GM12891 (cell line): Measurements from ENCODE around the gene KIAA0825.

Source experiments
- DNase-seq: peaks from one replicate; pipeline ENCODE4 v3.0.0; 2011; ENCODE audit warnings: low spot score; ENCODE audit not compliant: insufficient read length
- FAIRE-seq: peaks from 2 replicates; lab custom pipeline; 2011; peaks lifted over from hg19 to GRCh38; lab: Jason Lieb, UNC
- PAX5 ChIP-seq: IDR thresholded peaks from 2 replicates; pipeline ENCODE4 v1.6.1; 2011; ENCODE audit warnings: low read length, moderate library complexity, mild to moderate bottlenecking; ENCODE audit not compliant: insufficient read depth, severe bottlenecking
- POLR2A ChIP-seq: IDR thresholded peaks from 2 replicates; pipeline ENCODE4 v1.6.1; 2011; ENCODE audit warnings: low read depth, low read length, control low read depth
- POLR2AphosphoS5 ChIP-seq: IDR thresholded peaks from 2 replicates; pipeline ENCODE4 v1.6.1; 2011; ENCODE audit warnings: low read depth, low read length, control low read depth
- POU2F2 ChIP-seq: IDR thresholded peaks from 2 replicates; pipeline ENCODE4 v1.6.1; 2011; ENCODE audit warnings: low read depth, mild to moderate bottlenecking, control low read depth, low read length, moderate library complexity
- SPI1 ChIP-seq: IDR thresholded peaks from 2 replicates; pipeline ENCODE4 v1.6.1; 2011; ENCODE audit warnings: low read depth, low read length, control low read depth
- TAF1 ChIP-seq: IDR thresholded peaks from 2 replicates; pipeline ENCODE4 v1.6.1; 2011; ENCODE audit warnings: low read depth, low read length, control low read depth

KIAA0825 gene

DNA sequence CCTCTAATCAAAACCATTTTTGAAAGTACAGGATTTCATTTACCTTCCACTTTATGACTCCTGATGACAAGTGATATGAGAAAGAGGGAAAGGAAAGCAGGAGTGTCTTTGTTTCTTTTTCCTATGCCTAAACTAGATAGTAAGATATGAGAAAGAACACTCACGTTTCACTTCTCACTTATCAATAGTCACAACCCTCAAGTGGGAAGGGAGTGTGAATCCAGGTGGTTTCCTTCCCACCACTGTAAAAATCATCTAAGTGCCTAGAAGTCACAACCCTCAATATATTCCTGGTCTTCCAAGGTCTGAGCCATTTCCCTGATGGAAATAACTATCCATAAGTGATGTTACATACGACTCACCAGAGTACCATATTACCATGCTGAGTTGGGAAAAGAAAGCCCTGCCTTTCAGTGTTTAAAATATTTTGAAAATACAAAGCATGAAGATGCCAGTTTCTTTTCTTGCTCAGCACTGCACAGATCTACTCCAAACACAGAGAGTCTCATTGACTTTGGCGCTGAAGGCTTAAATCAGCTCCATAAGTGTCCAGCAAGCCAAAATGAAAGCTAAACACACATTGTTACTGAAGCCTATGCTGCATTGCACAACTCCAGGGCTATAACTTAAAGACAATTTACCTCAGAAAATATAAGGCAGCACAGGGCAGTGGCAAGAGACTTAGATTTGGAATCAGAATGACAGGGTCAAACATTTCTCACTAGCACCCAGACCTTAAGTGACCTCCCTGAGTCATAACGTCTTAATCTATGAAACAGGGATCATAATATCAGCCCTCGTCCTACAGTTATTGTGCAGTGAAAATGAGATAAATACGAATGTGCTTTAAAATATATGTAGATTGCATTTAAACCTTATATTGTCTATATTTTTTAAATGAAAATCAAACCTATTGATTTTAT, 301.2 kb downstream of the KIAA0825 start:
- FAIRE-seq (no peak), DNase-seq (no peak)
- no peak for TF ChIP-seq POU2F2
- TF ChIP-seq TAF1 = no peak
- TF ChIP-seq POLR2AphosphoS5 = no peak
- TF ChIP-seq POLR2A = no peak
- no peak for TF ChIP-seq SPI1
- TF ChIP-seq PAX5 = no peak

DNA sequence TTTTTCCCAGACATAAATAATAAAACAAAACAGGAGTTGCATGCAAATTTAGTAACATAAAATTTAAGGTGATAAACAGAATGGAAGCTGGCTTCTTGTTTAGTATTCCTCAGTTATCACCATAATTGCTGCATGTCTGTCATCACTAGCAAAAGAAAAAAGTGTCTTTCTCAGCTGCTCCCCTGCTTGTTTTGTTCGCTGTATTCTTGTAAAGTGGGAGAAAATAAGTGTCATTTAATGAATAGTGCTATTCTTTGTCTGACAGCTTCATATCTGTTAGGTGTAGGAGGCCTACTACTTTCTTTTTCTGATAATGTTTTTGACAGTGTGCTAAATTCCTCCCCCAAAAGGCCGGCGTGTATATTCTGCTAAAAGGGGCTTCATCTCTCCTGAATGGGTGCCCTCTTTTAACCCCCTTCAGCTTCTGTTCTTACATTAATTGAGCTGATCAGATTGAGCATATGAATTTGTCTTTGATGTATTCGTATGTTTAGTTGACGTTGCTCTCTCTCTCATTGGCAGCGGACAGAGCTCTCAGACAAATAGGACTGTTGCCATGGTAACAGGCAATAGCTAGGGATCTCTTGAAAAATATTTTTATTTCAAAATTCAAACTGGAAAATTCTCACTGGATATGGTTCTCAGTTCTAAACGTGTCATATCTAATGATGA, 303.8 kb downstream of the KIAA0825 start:
- DNase-seq (no peak), FAIRE-seq (no peak)
- TF ChIP-seq POU2F2 (no peak), POLR2A (no peak), PAX5 (no peak), SPI1 (no peak), TAF1 (no peak), POLR2AphosphoS5 (no peak)

DNA sequence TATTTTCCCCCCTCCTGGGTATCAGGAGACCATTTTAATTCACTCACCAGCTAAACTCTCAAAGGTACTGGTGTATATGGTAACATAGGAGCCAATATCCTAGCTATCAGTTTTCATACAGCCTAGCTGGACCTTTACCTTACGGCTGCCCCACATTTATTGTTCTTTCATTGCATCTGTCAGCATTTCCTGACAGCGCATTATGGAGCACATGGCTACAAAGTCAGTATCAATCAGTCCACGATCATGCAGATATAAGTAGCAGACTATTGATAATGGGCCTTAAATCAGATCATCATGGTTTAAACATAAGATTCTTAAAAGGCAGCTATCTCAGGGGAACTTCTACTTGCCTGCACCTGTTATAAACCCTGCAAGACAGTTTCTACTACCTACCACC, 304.7 kb downstream of the KIAA0825 start:
- TF ChIP-seq POLR2A (no peak), POU2F2 (no peak), PAX5 (no peak), SPI1 (no peak), TAF1 (no peak), POLR2AphosphoS5 (no peak)
- no peak for FAIRE-seq

DNA sequence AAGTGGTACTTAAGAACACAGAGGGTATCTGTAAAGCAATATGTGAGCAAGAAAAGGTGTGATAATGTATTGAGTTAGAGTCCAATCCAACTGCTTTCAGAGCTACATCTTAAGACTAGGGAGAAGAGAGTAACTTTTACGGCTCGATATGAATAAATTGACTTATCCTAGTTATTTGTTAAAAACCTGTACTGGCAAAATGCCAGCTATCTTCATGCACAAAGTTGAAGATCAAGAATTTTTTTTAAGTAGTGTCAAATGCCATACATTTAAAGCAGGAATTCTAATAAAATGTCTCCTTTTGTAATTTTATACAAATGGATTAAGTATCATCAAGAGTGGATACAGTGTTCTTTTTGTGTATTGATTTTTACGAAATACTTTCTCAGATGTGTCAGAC, 305.2 kb downstream of the KIAA0825 start:
- FAIRE-seq = no peak
- TF ChIP-seq SPI1 = no peak
- TF ChIP-seq PAX5 = no peak
- TF ChIP-seq POLR2AphosphoS5 = no peak
- no peak for TF ChIP-seq TAF1
- TF ChIP-seq POU2F2 = no peak
- TF ChIP-seq POLR2A = no peak
- DNase-seq = no peak

More for the DNA sequence above, 304.7 kb downstream of the KIAA0825 start:
- no peak for DNase-seq

DNA sequence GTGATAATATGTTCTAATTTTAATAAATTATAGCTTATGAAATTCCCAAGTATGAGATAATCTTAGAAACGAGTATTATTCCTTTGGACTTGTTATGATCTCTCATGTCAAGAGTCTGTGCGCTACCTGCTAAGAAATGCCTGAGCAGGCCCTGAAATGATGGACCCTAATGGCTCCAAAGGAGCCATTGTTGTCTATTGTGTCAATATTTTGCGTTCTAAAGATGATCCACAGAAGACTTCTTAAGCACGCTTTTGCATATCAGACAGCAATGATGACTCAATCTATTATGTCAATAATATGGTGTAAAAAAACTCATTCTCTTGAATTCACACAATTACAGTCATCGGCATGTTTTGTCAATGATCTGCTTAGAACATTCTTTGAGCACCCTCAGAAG, 306.1 kb downstream of the KIAA0825 start:
- no peak for FAIRE-seq
- DNase-seq = no peak
- TF ChIP-seq TAF1 (no peak), POLR2AphosphoS5 (no peak), PAX5 (no peak), POU2F2 (no peak), POLR2A (no peak), SPI1 (no peak)

DNA sequence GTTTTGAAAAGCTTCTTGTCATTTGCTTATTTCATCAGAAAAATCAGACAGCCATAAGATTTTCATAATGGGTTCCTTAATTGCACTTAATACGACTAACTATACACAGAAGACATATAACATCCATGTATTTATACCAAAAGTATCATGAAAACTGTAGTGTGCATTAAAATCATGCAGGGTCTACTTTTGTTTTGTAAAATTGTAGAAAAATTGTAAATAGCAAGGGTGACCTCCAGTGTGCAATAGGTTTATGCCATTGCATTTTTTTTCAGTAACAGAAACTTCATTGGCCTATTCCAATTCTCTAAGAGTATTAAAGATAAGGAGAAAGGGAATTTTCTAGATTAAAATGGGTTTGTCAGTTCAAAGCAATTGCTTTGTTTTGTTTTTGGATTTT, 307.6 kb downstream of the KIAA0825 start:
- no peak for FAIRE-seq
- DNase-seq = no peak
- TF ChIP-seq SPI1 = no peak

DNA sequence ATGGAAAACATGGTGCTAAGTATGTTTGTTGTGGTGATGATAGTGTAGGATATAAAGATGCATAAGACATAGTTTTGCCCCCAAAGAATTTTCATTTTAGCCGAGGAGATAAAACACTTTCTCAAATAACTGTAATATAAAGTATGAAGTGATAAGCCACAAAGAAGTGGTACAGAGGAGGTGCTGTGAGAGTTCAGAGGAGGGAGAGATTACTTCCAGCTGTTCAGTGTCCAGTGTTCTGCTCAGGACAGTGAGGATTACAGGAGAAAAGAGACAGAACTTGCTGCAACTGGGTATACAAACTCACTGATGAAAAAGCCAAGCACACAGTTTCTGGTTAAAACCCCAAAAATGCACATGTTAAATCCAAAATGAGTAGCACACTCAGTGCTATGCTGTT, 309.3 kb downstream of the KIAA0825 start:
- FAIRE-seq (no peak), DNase-seq (no peak)

DNA sequence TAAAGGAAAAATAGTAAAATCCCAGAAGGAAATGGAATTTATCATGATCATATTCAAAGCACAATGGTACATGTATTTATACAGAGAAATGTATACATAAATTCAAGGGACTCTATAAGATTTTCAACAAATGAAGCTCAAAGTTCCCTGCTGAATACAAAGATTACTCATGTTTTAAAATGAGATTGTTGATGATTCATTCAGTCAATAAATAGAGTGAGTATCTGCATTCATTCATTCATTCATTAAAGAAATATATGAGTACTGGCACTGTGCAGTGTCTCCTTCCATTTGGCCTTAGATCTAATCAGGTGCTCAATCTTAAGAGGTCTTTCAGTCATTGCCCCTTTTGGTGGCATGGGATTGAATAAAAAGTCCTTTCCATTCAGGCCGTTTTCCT, 310.0 kb downstream of the KIAA0825 start:
- DNase-seq (no peak), FAIRE-seq (no peak)
- TF ChIP-seq TAF1 = no peak
- no peak for TF ChIP-seq POU2F2
- no peak for TF ChIP-seq PAX5
- no peak for TF ChIP-seq SPI1
- TF ChIP-seq POLR2AphosphoS5 = no peak
- no peak for TF ChIP-seq POLR2A

More for the DNA sequence above, 309.3 kb downstream of the KIAA0825 start:
- no peak for TF ChIP-seq SPI1
- TF ChIP-seq PAX5 = no peak
- no peak for TF ChIP-seq POLR2A
- TF ChIP-seq POU2F2 = no peak
- no peak for TF ChIP-seq POLR2AphosphoS5
- TF ChIP-seq TAF1 = no peak

DNA sequence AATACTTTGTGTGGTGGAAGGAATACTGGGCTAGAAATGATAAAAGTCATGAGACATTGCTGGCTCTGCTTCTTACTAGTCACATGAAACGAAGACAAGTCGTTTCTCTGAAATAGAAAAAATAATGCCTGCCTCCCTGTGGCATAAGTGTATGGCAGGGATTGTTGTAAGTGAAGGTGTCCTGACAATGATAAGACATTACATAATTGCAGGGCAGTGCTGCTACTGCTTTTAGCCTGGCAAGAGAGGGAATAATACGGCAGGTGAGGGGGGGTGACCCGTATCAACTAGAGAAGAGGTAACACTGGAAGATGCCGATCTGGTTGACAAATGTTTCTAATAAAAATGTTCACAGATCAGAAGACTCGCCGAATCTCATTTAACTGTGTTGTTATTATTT, 314.3 kb downstream of the KIAA0825 start:
- DNase-seq (no peak), FAIRE-seq (no peak)
- no peak for TF ChIP-seq POLR2AphosphoS5
- TF ChIP-seq SPI1 = no peak
- TF ChIP-seq POU2F2 = no peak
- no peak for TF ChIP-seq TAF1
- TF ChIP-seq POLR2A = no peak
- TF ChIP-seq PAX5 = no peak
